H7 (cell line): Measurements from ENCODE around the gene LRRC40. TPM values are rescaled to one million over a fixed set of nuclear protein-coding genes. Genes with fewer than 3 reads are reported as not detected.
"Not testable (repeated sequence)": the region's sequence is repeated elsewhere in the genome, so short reads cannot be mapped to it uniquely, and the experiment has no call there.

ENCODE experiments used
- DNase-seq: peaks from one replicate; pipeline ENCODE4 v3.0.0; 2012
- H3K27me3 ChIP-seq: 2 replicates; pipeline ENCODE4 v1.6.0; 2011; ENCODE audit warnings: mild to moderate bottlenecking, low read length; ENCODE audit not compliant: control insufficient read depth, insufficient read depth
- H3K36me3 ChIP-seq: replicated peaks from 2 replicates; pipeline ENCODE4 v1.5.1; 2011; ENCODE audit warnings: low read length; ENCODE audit not compliant: control insufficient read depth, insufficient read depth
- H3K4me3 ChIP-seq: 2 replicates; pipeline ENCODE4 v1.5.1; 2011; ENCODE audit warnings: low read depth, mild to moderate bottlenecking, control low read depth, low read length, moderate library complexity; ENCODE audit not compliant: insufficient read depth
- total RNA-seq: library from RNA; depleted of rRNA; stranded (reverse); fragments of >200 nt; shearing (Covaris generic); gene quantifications from 2 replicates; pipeline ENCODE4 v1.2.3, GENCODE V29; 2014

LRRC40 gene
- total RNA-seq, 1 experiment from 2014 or later, result 60.6 TPM

DNA sequence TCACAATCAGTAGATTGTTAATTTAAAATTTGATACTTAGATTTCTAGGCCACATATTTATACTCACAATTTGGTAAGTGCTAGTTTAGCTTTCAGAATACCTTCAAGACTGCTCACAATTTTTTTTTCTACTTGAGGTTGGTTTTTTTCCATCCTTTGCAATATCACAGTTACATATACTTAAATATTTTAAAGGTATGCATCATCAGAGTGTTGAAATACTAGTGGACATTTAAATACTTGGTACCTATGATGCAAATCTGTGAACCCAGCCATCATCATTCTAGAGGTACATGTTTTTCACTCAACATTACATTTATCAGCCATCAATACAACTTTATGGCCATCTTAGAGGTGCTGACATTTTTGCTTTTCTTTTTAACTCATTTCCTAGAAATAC lies 6.2 kb upstream of the LRRC40 start:
- DNase-seq, result no peak
- Histone ChIP-seq H3K4me3 (no peak overlapping the region), H3K27me3 (no peaks in the 10 kb centered on the region), H3K36me3 (peaks cover 4% of the 10 kb centered on the region)

DNA sequence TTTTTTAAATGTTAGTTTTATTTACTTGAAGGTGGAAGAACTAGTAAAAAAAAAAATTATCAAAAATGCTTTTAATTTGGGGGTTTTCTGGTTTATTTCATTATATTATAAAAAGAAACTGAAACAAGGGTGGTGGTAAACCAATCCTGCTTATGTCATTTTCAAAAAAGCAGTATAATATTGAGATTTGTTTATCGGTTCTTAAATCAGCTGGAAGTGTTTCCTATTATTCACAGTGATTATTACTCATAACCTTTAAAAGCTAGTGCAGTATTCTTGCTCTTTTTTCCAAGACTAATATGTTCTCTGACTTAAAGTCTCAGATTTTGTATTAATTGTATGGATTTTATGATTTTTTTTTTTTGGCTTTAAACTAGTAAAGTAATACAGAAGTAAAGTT lies 5.4 kb upstream of the LRRC40 start:
- H3K4me3 ChIP-seq, result no peak overlapping the region
- H3K36me3 ChIP-seq, result peaks cover 4% of the 10 kb centered on the region
- DNase-seq, result no peak
- H3K27me3 ChIP-seq, result no peaks in the 10 kb centered on the region

DNA sequence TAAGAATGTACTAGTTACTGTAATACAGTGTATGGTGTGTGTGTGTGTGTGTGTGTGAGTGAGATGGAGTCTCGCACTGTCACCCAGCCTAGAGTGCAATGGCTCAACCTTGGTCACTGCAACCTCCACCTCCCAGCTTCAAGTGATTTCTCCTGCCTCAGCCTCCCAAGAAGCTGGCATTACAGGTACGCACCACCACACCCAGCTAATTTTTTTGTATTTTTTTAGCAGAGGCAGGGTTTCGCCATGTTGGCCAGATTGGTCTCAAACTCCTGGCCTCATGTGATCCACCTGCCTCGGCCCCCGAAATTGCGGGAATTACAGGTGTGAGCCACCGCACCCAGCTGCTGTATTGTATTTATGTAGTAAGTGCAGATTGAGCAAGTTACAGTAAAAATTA lies 2.9 kb upstream of the LRRC40 start:
- Histone ChIP-seq H3K4me3 (no peak overlapping the region), H3K27me3 (no peaks in the 10 kb centered on the region), H3K36me3 (peaks cover 4% of the 10 kb centered on the region)
- no peak for DNase-seq

DNA sequence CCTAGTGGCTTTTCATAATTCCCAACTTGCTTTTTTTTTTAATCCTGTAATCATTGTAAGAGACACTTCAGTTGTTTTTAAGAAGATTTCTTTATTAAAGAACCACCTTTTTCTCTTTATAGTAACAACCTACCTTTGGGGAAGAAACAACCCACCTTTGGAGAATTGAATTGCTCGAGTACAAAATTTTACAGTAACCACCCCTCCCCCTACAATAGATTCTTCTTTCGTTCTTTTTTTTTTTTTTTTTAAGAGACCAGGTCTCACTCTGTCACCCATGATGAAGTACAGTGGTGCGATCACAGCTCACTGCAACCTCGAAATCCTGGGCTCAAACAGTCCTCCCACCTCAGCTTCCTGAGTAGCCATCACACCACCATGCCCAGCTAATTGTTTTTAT lies 2.1 kb upstream of the LRRC40 start:
- Histone ChIP-seq H3K27me3 (no peaks in the 10 kb centered on the region), H3K4me3 (no peak overlapping the region), H3K36me3 (peaks cover 4% of the 10 kb centered on the region)
- no peak for DNase-seq

DNA sequence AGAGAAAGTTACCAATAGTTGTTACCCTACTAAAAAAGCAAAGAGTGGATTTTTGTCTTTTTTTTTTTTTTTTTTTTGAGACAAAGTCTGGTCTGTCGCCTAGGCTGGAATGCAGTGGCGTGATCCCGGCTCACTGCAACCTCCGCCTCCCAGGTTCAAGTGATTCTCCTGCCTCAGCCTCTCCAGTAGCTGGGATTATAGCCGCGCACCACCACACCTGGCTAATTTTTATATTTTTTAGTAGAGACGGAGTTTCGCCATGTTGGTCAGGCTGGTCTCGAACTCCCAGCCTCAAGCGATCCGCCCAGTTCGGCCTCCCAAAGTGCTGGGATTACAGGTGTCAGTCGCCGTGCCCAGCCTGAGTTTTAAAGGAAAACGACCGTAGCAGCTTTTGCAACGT lies 1.5 kb upstream of the LRRC40 start:
- not testable (repeated sequence) for H3K4me3 ChIP-seq, H3K27me3 ChIP-seq, H3K36me3 ChIP-seq, DNase-seq

DNA sequence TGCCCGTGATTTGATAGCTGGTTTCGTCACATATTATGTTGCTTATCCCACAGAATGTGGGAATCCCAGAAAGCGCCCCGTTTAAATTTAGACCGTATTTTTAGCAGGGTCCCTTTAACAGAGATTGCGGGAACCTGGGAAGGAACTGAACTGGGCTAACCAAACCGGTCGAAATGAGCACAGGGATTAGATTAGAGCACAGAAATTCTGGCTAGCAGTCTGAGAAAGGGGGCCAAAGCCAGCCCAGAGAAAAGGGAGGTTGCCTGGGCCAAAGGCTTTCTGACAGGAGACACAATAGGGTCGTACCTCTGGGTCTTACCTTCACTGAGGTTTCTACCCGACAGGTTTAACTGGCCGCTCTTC lies 327 bp downstream of the LRRC40 start:
- no peak for DNase-seq
- Histone ChIP-seq H3K36me3 (peaks cover 4% of the 10 kb centered on the region), H3K27me3 (no peaks in the 10 kb centered on the region), H3K4me3 (peak overlapping the region; percentile 98)

DNA sequence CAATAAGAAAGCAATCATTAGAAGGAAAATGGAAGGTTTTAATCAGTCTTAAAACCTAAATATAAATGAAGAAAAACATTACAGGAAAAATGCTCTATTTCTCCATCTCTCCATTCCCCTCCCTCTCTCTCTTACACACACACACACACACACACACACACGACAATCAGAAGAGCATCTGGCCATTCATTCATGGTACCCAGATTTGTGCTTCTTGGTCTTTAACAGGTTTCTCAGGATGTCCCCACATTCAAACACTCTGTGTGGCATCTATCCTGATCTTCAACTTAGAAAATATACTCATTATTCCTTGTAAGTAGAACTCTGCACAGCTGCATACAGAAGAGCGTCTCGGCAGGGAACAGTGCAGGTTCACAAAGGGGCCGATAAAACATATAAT lies 779 bp downstream of the LRRC40 start:
- Histone ChIP-seq H3K27me3 (no peaks in the 10 kb centered on the region), H3K4me3 (peak overlapping the region; percentile 98), H3K36me3 (peaks cover 4% of the 10 kb centered on the region)
- no peak for DNase-seq

DNA sequence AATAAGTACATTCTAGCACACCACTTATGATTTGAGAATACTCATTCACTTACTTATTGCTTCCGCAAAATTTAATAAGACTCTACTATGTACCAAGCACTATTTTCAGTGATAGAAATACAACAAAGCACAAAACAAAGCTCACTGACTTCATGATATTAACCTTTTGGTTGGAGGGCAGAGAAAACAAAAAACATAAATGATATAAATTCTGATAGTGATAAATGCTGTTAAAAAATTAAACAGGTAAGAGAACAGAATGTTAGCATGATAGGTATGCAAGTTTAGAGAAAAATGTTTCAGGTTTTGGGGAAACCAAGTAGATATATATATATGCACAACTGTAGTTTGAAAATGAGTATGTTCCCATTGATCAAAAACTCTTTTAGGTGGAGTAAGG lies 1.2 kb downstream of the LRRC40 start:
- no peak for DNase-seq
- Histone ChIP-seq H3K4me3 (peak overlapping the region; percentile 98; the same call in 1 of the 2 replicates), H3K36me3 (peaks cover 4% of the 10 kb centered on the region), H3K27me3 (no peaks in the 10 kb centered on the region)

DNA sequence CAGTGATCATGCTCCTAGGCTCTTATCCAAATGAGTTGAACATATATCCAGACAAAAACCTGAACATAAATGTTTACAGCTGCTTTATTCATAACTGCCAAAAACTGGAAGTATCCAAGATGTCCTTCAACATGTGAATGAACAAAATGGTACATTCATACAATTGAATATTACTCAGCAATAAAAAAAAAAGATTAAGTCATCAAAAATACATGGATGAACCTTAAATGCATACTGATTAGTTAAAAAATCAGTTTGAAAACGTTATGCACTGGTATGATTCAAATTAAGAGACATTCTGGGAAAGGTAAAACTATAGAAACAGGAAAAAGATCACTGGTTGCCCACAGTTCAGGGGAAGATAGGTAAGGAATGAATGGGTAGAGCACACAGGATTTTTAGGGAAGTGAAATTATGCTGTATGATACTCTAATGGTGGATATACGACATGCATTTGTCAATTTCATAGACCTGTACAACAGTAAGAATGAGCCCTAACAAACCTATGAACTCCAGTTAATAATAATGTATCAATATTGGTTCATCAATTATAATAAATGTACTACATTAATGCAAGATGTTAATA lies 3.1 kb downstream of the LRRC40 start:
- Histone ChIP-seq H3K4me3 (no peak overlapping the region), H3K27me3 (no peaks in the 10 kb centered on the region), H3K36me3 (no peaks in the 10 kb centered on the region)
- no peak for DNase-seq

DNA sequence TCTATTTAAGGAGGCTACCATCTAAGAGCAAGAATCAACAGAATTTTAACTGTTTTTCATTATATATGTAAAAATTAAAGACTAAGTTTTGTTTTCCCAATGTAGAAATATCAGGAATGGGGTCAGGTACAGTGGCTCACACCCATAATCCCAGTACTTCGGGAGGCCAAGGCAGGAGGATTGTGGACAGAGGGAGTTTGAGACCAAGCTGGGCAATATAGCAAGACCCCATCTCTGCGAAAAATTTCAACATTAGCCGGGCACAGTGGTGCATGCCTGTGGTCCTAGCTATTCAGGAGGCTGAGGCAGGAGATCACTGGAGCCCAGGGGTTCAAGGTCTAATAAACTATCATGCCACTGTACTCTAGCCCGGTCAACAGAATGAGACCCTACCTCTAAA lies 5.3 kb downstream of the LRRC40 start:
- H3K4me3 ChIP-seq, result no peak overlapping the region
- DNase-seq, result no peak
- no peaks in the 10 kb centered on the region for H3K27me3 ChIP-seq
- no peaks in the 10 kb centered on the region for H3K36me3 ChIP-seq

DNA sequence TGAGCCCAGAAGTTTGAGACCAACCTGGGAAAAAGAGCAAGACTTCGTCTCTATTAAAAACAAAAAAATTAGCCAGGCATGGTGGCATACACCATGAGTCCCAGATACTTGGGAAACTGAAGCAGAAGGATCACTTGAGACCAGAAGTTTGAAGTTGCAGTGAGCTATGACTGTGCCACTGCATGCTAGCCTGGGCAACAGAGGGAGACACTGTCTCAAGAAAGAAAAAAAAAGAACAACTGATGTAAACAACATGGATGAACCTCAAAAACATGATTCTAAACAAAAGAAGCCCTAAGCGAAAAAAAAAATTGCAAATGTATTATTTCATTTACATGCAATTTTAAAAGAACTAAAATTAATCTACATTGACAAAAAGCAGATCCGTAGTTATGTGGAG lies 9.0 kb downstream of the LRRC40 start:
- H3K4me3 ChIP-seq, result no peak overlapping the region
- H3K36me3 ChIP-seq, result no peaks in the 10 kb centered on the region
- DNase-seq, result no peak
- H3K27me3 ChIP-seq, result no peaks in the 10 kb centered on the region

DNA sequence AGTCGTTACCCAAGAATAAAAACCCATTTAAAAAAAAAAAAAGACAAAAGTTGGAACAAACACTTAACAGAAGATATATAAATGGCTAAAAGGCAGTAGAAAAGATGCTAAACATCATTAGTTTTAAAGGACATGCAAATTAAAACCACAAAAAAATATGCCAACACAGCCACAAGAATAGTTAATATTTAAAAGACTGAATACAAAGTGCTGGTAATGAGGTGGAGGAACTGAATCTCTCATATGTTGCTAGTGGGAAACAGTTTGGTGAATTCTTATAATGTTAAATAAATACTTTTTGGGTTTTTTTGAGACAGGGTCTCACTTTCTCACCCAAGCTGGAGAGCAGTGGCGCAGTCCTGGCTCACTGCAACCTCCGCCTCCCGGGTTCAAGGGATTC lies 10.0 kb downstream of the LRRC40 start:
- Histone ChIP-seq H3K36me3 (no peaks in the 10 kb centered on the region), H3K27me3 (no peaks in the 10 kb centered on the region), H3K4me3 (no peak overlapping the region)
- DNase-seq, result no peak

DNA sequence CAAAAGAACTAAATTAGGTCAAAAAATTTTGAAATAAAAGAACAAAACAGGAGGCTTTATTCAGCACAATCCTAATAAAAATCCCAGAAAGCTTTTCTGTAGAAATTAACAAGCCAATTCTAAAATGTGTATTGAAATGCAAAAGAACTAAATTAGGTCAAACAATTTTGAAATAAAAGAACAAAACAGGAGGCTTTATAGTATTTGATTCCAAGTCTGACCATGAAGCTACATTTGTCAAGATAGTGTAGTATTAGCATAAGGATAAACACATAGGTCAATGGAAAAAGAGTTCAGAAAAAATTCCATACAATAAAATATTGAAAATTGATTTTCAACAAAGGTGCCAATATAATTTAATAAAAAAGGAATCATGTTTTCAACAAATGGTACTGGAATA lies 10.8 kb downstream of the LRRC40 start:
- H3K36me3 ChIP-seq, result no peaks in the 10 kb centered on the region
- no peak for DNase-seq
- H3K27me3 ChIP-seq, result no peaks in the 10 kb centered on the region
- H3K4me3 ChIP-seq, result no peak overlapping the region

DNA sequence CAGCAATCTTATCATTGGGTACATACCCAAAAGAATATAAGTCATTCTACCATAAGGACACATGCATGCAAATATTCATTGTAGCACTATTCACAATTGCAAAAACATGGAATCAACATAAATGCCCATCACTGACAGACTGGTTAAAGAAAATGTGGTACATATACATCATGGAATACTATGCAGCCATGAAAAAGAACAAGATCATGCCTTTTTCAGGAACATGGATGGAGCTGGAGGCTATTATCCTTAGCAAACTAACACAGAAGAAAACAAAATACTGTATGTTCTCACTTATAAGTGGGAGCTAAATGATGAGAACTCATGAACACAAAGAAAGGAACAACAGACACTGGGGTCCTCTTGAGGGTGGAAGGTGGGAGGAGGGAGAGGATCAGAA lies 12.9 kb downstream of the LRRC40 start:
- H3K4me3 ChIP-seq, DNase-seq, H3K27me3 ChIP-seq, H3K36me3 ChIP-seq: not testable (repeated sequence)

DNA sequence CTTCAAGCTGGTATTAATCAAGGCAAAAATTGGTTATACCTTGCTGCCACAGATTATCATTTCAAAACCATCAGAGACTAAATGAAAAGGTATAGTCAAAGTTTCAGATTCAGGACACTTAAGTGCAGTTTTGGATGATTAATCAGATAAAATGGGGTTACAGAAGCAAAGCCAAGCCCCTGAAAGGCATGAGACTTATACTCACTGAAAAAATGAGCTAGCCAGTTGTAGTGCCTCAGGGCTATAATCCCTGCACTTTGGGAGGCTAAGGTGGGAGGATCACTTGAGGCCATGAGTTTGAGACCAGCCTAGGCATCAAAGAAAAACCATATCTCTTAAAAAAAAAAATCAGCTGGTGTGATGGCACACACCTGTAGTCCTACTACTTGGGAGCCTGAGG lies 15.2 kb downstream of the LRRC40 start:
- no peak for DNase-seq
- Histone ChIP-seq H3K27me3 (no peaks in the 10 kb centered on the region), H3K4me3 (no peak overlapping the region), H3K36me3 (no peaks in the 10 kb centered on the region)

DNA sequence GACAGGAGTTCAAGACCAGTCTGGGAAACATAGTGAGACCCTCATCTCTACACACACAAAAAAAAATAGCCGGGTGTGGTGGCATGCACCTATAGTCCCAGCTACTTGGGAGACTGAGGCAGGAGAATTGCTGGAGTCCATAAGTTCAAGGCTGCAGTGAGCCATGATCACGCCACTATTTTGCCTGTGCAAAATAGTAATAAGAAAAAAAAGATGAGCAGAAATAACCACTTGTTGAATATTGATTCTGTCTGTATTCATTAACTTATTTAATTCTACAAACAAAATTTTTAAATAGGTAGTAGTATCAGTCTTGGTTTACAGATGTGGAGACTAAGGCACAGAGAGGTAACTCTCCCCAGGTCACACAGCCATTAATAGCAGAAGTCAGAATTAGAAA lies 16.9 kb downstream of the LRRC40 start:
- no peak for DNase-seq
- H3K27me3 ChIP-seq, result no peaks in the 10 kb centered on the region

More for the DNA sequence above, 16.9 kb downstream of the LRRC40 start:
- no peak overlapping the region for H3K4me3 ChIP-seq
- H3K36me3 ChIP-seq, result no peaks in the 10 kb centered on the region
